Jurkat, Clone E6-1 (cell line): ENCODE measurements around the gene FKBP2.
A peak's percentile ranks its signal among the peaks of the same experiment; 100 is the strongest.

Experiments
- DNase-seq: peaks from one replicate; pipeline ENCODE4 v3.0.0-alpha.2; 2011; ENCODE audit warnings: low read depth, low spot score
- H3K4me3 ChIP-seq: 2 replicates; pipeline ENCODE4 v1.5.1; 2011; ENCODE audit warnings: mild to moderate bottlenecking, low read length, control low read depth, moderate library complexity

Gene FKBP2

DNA sequence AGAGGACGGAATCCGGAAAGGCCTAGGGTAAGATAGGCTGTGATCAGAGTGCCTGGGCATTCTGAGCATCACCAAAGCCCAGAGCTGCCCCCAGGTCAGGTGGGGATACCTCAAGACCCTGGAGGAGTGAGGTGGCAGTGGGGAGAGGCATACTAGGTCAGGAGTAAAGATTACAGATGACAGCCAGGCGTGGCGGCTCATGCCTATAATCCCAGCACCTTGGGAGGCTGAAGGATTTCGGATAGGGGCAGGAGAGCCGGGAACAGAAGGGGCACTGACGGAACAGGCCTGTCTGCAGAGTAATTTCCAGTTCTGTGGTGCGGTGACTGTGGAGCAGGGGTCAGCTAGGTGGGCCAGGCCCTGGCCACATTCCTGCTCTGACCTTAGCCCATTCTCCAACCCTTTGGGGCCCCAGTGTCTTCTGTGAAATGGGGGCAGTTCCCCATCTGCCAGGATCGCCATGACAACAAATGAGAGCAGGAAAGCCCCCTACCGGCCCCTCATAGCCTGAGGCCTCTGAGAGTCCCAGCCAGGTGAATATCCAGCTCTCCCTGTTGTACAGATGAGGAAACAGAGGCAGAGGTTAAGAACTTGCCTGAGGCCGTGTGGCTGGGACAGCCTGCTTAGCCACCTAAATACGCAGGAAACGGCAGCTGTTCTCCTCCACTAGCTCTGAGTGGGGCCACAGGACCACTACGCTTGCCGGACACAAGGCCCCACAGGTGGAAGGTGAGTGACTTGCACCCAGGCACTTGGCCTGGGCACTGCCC lies 34.3 kb downstream of the FKBP2 start:
- no peak for DNase-seq
- H3K4me3 ChIP-seq: no peak overlapping the region

DNA sequence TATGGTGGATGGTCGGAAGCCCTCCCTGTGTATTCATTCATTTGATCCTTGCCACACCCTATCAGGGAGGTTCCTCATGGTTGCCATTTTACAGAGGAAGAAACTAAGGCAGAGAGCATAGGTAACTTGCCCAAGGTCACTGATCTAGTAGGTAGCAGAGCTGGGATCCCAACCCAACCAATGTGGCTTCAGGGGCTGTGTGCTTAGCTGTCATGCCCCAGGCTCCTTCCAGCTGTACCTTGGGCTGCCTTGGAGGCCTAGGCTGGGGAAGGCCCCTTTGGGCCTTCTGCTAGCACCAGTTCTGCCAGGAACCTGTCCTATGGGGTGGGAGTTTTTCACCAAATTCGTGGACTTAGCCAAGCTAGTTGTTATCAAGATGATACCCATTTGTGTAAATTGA lies 34.9 kb downstream of the FKBP2 start:
- no peak overlapping the region for H3K4me3 ChIP-seq
- DNase-seq: no peak

DNA sequence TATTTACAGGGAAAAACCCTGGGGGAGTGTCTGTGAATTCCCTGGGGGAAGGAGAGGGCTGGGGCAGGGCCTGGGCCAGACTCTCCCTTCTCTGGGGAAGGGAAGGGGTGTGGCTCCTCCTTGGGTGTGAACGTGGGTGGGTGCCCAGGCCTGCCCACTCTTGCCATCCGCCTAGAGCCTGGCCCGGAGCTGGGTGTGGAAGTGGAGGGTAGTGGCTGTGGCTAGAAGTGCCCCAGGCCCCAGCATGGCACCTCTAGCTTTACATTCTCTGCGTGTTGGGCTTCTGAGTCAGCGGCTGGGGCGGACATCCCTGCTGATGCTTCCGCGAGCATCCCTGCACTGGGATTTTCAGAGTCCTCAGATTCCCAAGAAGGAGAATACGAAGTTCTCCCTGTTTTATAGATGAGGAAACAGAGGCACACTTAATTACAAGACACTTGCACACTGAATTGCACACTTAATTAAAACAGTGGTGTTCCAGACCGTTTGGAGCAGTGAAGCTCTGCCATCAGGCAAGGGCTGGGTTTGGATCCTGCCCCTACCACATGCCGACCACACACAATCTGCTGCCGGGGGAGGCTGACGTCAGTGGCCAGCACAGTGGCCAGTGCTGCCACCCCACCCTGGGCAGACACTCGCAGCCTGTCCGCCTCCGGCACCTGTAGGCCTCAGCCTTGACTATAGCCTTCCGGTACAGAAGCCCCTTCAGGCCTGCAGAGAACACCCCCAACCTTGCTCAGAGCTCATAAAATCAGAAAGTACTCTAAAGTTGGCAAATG lies 35.9 kb downstream of the FKBP2 start:
- no peak overlapping the region for H3K4me3 ChIP-seq
- DNase-seq: no peak

DNA sequence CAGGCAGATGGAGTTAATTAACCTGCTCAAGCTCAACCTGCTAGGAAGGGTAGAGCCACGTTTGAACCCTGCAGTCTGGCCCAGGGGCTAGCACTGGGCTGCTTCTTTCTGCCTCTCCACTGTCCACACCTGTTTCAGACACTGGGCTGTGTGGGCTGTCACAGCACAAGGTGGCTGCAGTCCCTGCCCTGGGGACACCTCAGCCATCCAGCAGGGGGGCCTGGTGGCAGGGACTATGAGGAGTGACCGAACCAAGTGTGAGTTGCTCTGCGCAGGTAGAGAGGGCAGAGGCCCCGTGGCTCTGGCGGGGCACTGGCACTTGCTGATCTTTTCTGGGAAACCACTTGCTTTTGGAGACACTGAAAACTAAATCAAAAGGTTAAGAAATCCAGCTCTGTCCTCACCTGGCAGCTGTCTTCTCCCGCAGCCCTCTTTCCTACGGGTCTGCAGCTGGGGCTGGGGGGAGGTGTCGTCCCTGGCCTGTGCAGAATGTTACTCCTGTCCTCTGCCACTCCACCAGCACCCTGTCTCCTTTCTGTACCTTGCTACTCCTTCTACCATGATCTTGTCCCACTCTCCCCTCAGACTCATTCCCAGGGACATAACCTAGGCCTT lies 37.8 kb downstream of the FKBP2 start:
- DNase-seq: no peak
- no peak overlapping the region for H3K4me3 ChIP-seq

DNA sequence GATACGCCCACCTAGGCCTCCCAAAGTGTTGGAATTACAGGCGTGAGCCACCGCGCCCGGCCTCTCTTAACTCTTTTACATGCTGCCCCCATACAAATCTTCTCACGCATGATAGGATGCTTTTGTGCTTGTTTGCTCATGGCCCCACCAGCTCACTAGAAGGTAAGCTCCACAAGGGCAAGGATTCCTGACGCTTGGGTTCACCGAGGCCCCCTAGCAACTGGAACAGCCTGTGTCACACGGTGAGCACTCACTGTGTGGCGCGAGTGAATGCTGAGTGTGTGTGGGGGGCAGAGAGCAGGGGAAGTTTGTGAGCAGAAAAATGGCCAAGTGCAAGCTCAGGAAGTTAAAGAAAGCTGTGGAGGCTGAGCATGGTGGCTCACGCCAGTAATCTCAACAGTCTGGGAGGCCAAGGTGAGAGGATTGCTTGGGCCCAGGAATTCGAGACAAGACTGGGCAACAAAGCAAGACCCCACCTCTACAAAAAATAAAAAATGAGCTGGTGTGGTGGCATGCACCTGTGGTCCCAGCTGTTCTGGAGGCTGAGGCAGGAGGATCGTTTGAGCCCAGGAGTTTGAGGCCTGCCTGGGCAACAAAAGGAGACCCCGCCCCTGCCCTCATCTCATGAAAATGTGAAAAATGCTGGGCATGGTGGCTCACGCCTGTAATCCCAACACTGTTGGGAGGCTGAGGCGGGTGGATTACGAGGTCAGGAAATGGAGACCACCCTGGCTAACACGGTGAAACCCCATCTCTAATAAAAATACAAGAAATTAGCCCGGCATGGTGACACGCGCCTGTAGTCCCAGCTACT lies 41.3 kb downstream of the FKBP2 start:
- DNase-seq: no peak
- no peak overlapping the region for H3K4me3 ChIP-seq

DNA sequence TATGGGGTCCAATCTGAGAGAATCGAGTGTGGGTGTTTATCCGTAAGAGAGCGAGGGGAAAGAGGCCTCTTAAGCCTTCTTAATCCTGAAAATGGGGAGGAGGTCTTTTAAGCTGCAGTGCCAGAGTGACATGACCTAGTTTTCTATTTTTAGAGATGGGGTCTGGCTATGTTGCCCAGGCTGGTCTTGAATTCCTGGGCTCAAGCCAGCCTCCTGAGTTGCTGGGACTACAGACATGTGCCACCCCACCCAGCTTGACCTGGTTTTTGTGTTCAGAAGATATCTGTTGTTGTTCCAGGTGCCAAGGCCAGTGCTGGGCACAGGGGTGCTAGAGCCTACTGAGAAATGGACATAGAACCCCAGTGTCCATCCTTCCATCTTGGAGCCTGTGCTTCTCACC lies 42.2 kb downstream of the FKBP2 start:
- DNase-seq: no peak
- no peak overlapping the region for H3K4me3 ChIP-seq

DNA sequence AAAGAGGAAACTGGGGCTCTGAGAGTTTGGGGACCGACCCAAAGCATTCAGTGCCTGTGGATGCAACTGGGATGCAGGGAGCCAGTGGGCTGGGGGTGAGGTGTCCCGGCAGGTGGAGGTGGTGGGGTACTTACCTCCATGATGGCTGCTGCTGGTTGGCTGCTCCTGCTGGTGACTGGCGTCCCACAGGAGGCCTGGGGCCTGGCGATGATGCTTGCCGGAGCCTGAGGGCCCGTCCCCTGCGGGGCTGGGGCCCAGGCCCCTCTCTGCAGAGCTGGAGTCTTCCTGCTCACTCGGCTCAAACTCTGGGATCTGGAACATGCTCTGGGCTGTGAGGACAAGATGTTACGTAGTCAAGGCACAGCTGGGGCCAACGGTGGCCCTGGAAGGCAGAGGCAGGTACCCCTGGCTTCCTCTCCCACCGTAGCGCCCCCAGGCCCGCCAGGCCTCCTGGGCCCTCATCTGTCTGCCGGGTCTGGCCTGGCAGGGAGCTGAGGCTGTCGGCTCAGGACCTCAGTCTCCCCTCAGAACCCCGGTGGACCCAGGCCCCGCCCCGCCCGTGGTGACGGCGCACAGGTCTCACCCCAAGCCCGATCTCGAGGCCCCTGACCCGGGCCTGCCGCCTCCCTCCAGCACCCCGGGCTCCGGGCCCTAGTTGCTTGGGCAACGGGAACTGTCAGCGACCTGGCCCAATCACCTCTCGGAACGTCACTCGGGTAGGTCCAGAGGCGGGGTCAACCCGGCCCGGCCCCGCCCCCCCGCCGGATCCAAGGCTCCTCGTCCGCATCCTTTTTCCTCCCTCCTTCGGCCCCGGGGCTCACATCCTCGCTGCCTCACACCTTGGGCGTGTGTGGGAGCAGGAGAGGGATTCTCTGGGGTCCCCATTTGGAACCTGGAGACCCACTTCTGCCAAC lies 43.4 kb downstream of the FKBP2 start, which contains the start of gene BAD:
TSS of gene BAD (minus strand) at position 618 of the 914 bp plus-strand sequence. CDS start at position 321, 297 bp downstream.
- DNase-seq: peak; percentile 88
- peak within 1 kb of the TSS; percentile 80 for H3K4me3 ChIP-seq

DNA sequence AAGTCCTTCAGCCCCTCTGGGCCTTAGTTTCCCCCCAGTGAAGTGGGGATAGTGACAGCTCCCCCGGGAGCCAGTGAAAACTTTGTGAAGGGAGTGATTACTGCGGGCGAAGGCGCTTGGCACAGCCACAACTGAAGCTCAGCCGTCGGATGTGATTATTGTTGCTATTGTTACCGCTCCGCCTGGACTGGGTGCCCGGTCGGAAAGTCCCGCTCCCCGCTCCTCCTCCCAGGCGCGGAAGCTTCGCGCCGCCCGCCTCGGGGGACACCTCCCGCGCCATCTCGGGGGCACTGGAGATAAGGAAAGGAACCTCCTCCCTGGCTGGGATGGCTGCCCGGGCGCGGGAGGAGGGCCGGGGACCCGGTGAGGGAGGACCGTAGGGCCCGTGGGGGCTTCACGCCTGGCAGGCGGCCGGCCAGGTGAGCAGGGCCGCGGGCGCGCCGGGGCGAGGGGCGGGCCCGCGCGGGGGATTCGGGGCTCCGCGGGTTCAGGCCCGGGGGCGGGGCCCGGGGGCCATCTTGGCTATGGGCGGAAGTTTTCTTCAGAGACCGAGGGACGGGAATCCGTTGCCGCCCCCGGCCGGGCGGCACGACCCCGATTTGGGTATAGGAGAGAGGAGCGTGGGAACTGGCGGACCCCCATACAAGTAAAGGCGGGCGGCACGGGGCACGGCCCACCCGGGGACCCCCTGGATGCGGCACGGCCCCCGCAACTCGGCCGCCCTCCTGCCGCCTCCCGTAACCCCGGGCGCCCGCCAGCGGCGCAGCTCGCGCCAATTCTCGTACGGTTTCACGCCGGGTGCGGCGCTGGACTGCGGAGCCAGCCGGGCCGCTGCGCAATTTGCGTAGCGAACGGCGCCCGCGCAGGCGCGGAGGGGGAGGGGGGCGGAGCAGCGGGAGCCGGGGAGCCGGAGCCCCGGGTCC lies 44.3 kb downstream of the FKBP2 start, which contains the start of gene GPR137:
TSS of gene GPR137 (plus strand) at position 887 of the 923 bp plus-strand sequence. CDS start 677 bp downstream, outside the sequence.
- peak within 1 kb of the TSS; percentile 80 for H3K4me3 ChIP-seq
- peak; percentile 71 for DNase-seq

DNA sequence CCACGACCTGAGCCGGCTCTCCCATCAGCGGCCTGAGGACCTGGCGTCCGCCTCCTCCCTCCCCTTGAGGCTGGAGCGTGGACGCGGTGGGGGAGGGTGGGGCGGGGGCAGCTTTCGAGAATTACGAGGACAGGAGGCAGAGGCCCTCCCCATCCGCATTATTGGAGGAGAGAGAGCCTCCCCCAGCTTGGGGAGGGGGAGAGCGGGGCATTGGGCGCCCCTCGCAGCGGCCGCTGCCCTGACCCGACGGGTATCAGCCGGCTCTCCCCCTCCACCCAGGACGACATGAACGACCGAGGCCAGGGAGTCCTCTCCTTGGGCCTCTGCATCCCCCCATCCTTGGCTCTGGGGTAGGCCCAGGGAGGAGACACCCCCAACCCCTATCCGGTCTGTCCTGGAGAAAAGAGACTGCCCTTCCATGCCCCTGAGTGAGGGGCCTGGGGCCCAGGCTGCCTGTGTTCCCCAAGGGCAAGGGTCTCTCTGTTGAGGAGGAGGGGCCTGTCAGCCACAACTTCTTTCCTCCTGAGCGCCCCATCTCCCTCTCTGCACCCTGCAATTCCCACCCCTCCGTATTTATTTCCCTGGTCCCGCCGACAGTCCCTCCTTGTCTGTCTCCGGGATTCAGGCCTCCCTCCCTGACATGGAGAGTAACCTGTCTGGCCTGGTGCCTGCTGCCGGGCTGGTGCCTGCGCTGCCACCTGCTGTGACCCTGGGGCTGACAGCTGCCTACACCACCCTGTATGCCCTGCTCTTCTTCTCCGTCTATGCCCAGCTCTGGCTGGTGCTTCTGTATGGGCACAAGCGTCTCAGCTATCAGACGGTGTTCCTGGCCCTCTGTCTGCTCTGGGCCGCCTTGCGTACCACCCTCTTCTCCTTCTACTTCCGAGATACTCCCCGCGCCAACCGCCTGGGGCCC lies 45.2 kb downstream of the FKBP2 start:
- no peak for DNase-seq
- H3K4me3 ChIP-seq: peak overlapping the region; percentile 80

DNA sequence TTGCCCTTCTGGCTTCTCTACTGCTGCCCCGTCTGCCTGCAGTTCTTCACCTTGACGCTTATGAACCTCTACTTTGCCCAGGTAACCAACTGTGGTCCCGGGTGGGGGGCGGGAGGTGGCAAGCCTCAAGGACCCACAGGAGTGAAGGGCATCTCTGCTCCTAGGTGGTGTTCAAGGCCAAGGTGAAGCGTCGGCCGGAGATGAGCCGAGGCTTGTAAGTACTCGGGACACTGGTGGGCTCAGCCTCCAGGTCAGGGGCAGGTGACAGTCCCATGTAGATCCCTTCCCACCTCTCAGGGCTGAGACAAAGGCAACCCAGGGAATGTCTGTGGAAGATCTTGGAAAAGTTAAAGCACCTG lies 45.9 kb downstream of the FKBP2 start:
- H3K4me3 ChIP-seq: no peak overlapping the region

DNA sequence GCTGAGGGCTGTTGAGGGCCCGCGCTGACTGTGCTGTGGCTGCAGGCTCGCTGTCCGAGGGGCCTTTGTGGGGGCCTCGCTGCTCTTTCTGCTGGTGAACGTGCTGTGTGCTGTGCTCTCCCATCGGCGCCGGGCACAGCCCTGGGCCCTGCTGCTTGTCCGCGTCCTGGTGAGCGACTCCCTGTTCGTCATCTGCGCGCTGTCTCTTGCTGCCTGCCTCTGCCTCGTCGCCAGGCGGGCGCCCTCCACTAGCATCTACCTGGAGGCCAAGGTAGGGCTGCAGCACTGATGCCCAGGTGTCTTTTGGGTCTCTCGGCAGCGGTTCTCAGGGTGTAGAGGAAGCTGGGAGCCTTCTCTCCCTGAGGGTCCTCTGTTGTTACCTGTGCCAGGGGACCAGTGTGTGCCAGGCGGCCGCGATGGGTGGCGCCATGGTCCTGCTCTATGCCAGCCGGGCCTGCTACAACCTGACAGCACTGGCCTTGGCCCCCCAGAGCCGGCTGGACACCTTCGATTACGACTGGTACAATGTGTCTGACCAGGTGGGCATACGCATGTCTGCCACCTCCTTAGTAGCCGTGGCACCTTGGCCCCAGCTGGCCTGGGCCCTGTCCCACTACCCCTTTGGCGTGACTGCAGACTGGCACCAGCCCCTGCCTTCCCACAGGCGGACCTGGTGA lies 46.9 kb downstream of the FKBP2 start:
- no peak for DNase-seq
- no peak overlapping the region for H3K4me3 ChIP-seq

More for the DNA sequence above, 45.9 kb downstream of the FKBP2 start:
- no peak for DNase-seq

DNA sequence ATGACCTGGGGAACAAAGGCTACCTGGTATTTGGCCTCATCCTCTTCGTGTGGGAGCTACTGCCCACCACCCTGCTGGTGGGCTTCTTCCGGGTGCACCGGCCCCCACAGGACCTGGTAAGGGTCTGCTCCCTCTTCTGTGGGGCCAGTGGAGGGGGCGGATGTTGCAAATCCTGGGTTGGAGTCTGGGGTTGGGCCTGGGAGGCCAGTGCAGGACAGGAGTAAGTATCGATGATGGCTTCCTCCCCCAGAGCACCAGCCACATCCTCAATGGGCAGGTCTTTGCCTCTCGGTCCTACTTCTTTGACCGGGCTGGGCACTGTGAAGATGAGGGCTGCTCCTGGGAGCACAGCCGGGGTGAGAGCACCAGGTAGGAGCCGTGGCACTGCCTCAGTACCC lies 47.5 kb downstream of the FKBP2 start:
- DNase-seq: no peak

DNA sequence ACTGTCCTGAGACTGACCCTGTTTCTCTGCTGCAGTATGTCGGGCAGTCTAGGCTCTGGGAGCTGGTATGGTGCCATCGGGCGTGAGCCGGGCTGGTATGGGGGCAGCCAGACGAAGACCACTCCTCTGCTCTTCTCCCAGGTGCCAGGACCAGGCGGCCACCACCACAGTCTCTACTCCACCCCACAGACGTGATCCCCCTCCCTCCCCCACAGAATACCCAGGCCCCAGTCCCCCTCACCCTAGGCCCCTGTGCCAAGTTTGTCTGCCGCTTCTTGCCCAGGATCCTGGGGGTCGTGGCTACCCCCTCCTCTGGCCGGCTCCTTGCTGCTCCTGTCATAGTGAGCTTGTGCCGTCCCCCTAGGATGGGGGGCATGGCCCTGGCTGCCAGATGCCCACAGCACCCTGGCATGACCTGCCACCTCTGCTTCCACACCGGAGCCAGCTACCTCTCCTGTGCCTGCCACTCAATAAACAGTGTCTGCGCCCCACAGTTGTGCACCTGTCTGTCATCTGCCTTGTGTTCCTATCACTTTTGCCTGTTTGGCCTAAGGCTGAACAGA lies 48.2 kb downstream of the FKBP2 start:
- no peak overlapping the region for H3K4me3 ChIP-seq
- DNase-seq: no peak

More for the DNA sequence above, 47.5 kb downstream of the FKBP2 start:
- no peak overlapping the region for H3K4me3 ChIP-seq

DNA sequence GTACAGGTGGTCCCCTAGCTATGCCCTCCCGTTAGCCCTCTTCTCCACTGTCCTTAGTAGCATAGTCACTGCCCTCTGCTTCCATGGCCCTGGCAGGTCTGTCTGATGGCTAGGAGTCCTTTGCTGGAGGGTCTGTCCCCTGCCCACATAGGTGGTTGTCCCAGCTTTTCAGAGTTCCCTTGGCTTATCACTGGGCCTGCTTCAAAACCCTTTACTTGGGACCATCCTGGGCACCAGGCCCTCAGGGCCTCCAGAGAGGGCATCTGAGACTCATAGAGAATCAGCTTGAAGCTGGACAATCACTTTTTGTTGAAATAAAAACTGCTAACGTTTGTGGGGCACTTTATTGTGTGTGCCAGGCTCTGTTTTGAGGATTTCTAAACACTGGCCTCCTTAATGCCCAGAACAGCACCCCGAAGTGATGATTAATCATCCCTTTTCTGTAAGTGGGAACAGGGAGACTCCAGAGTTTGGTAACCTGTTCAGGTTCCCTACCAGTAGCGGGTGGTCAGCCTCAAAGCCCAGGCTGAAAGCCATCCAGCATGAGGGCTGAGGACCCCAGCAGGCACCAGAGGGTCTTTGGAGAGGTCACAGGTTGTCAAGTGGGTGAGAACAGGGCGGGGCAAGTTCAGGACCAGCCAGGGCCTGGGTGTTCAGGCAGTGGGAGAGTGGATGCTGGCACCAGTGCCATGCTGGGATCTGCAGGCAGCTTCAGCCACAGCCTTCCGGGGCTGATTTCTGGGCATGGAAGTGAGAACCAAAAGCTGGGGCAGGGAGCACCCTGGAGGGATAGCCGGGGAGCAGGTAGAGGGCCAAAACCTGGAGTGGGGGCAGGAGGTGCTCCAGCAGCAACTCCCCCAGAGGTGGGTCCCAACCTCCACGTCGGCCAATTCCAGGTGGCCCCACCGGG lies 49.7 kb downstream of the FKBP2 start:
- no peak overlapping the region for H3K4me3 ChIP-seq
- DNase-seq: no peak
